Anterior cingulate cortex (tissue), 58 donors: Measurements from ENCODE around the gene EGR4.
"Not testable (repeated sequence)": the region's sequence is repeated elsewhere in the genome, so short reads cannot be mapped to it uniquely, and the experiment has no call there.

ENCODE experiments used
- DNase-seq, 58 donors: peaks; one replicate each; lab custom pipeline; 2025; lab: John Stamatoyannopoulos, UW

The EGR4 gene

DNA sequence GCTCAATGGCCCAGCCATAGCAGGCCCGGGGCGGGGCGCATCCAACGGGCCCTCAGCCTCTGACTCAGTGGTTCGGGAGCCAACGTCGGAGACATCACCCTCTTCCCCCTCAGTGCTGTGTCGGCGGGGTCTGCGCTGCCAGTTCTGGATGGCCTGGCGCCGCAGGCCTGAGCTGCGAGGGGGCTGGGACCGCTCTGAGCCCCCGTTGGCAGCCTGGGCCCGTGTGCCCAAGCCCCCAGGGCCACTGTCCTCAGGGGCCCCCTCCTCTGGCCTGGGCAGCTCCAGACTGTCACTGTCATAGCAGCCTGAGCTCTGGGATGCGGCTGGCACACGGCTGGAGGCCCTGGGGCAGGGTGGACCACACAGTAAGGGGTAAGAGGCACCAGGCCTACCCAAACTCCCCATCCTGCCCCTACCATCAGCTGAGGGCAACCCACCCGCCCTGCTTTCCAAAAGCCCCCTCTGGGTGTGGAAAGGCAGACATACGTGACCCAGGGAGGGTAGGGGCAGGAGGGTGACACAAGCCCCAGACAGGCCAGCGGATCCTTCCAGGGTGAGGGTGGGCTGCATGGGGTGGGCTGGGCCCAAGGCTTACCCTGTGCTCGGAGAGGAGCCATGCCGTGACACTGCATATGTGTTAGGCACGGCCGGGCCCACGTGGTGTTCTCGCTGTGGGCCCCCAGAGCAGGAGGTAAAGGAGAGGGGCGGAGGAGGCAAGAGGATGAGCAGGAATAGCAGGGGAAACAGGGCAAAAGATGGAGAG, 27.9 kb downstream of the EGR4 start:
- no peak for DNase-seq

DNA sequence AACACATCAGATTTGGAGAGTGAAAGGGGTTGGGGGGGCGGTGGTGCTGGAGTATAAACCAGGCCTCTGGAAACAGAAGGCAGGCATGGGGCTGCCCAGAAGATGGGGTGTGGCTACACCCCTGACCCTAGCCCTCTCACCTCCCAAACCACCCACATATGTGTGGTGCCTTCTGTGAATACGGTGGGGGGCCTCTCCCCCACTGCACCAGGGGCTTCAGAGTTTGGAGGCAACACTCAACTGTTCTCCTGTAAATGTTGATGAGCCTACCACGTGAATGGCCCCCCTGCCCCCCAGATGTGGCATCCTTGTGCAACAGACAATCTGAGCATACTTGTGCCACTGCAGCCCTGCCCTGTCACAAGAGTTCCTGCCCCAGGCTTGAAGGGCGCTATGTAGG, 28.6 kb downstream of the EGR4 start:
- DNase-seq = no peak

DNA sequence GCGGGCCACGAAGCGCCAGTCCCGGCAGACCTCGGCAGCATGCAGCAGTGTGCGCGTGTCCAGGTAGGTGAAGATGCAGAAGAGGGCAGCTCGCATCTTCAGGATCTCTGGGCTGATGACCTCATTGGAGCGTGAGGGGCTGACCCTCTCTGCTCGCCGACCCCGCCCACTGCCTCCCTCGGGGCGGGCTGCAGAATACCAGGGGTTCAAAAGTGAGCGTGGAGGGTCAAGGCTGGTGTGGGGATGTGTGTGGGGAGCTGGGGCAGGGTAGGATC, 29.1 kb downstream of the EGR4 start:
- DNase-seq = no peak

DNA sequence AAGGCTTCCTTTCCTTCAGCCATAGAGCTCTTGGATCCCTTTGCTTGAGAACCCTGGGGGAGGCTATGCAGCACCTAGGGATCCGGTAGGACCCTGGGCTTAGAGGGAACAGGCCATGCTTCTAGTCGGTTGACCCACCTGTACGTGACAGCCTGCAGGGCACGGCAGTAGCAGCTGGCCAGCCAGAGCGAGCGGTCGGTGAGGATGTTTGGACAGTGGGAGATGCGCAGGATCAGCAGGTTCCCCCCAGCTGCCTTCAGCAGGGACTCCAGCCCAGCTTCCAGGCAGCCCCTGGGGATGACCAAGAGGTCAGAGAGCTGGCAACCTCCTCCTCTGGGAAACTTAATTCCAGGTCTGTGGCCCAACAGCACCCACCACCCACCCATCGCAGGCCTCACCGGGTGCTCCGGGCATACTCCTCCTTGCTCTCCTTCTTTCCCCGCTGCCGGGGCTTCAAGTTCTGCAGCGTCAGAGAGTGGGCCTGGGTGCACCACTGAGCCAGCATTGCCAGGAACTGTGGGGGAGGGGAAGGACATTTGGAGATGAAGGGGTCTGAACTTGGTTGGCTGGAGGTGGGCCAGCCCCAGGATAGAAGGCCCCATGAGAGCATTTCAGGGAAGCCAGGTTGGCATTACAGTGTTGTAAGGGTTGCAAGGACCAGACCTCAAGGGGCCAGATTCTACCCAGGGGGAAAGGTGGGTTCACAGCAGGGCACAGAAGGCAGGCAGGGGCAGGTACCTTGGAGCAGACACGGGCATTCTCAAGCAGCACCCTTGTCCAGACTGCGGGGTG, 29.6 kb downstream of the EGR4 start:
- DNase-seq = no peak

DNA sequence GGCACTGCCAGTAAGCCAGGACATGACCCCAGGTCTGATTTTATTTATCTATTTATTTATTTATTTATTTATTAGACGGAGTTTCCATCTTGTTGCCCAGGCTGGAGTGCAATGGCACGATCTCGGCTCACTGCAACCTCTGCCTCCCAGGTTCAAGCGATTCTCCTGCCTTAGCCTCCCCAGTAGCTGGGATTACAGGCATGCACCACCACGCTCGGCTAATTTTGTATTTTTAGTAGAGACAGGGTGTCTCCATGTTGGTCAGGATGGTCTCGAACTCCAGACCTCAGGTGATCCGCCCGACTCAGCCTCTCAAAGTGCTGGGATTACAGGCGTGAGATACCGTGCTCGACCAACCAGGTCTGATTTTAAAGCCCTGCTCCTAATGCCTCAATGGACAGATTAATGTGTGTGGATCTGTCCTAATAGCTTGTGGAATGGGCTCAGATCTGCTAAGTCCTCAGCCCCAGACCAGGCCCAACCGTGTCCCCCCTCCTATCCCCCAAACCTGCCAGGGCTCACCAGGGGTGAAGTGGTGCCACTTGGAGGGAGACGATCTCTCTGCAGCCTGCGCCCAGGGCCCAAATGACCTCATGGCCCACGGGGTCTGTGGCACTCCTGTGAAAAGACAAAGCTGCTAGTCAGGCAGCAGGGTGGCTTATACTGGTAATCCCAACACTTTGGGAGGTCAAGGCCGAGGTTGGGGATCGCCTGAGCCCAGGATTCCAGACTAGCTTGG, 30.5 kb downstream of the EGR4 start:
- not testable (repeated sequence) for DNase-seq

DNA sequence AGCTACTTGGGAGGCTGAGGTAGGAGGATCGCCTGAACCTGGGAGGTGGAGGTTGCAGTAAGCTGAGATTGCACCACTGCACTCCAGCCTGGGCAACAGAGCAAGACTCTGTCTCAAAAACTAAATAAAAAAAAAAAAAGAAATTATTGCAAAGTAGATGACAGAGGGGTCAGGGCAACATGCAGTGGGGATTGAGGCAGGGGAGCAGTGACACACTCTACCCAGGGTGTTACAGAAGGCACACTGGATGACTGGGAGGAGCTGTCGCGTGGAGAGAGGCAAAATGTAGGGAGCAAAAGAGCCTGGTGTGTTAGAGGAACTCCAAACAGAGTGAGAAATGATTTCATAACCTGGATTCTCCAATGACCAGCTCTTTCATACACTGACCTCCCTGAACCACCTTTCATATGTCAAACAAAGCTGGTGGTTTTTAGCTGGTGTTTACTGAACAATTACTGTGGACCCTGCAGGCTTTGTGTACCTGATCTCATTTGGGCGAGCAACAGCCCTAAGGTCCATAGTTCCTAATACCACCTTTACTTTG, 31.2 kb downstream of the EGR4 start:
- DNase-seq = no peak

DNA sequence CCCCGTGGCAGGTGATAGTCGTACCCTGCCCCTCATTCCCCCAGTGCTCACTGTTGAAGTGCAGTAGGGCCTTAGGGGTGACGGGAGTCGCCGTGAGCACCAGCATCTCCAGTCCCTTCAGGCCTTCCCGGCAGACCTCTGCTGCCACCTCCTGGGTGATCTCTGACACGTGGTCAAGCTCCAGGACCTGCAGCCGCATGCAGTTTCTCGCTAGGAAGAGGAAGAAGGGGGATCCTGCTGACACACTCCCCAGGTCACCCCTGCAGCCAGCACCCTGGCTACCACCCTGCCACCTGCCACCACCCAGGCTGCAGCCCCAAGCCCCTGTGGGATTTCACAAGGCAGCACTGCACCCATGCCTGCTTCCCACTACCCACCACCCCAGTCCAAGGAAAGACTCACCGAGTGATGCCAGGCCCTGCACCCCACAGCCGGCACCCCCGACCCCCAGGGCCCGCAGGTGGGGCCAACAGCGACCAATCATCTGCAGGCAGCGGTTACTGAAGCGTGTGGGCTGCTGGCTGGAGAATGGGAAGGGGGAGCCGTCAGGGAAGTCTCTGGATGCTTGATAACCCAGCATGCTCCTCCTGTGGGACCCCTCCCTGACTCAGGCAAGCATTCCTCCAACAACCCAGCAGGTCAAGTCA, 32.9 kb downstream of the EGR4 start:
- DNase-seq = peak in 13 of 58 donors; percentile 6 to 51 (median 27)

DNA sequence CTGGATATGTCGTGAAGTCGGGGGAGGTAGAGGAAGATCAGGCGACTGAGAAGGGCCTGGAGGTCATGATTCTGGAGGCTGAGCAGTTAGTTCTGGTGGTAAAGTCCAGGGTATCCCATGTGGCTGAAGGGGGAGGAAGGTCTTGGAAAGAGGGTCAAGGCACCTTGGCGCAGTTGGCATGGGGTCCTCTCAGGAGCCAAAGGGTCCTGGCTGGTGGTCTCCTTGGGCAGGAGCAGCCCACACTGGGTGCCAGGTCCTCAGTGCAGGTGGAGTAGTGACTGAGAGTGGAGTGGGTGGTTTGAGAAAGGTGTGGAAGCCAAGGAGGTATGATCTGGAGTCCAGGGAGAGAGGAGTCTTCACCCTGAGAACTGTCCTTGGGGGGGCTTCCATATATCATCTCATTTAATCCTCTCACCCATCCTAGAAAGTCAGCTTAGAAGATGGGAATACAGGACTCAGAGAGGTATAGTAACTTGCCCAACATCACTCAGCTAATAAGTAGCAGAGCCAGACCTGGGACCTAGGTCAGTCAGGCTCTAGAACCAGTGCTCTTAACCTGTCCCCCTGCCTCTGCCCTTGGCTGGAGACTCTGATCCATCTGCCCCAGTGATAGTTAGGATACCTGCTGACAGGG, 33.5 kb downstream of the EGR4 start:
- no peak for DNase-seq

DNA sequence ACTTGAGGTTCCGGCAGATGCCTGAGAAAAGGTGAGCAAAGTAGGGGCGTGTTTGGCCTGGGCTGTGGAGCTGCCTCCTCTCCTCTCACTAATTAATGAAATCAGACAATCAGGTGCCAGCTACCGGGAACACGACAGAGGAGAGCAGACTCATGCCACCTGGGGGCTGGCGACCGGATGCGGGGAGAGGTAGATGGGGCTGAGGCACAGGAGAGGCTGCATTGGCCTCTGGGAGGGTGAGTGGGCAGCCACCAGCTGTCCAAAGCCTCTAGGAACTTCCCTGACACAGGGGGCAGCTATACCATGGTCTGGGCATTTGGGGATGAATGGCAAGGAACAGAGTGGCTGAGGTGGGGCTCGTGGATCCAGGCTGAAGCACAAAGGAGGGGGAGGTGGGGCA, 34.1 kb downstream of the EGR4 start:
- DNase-seq = no peak

DNA sequence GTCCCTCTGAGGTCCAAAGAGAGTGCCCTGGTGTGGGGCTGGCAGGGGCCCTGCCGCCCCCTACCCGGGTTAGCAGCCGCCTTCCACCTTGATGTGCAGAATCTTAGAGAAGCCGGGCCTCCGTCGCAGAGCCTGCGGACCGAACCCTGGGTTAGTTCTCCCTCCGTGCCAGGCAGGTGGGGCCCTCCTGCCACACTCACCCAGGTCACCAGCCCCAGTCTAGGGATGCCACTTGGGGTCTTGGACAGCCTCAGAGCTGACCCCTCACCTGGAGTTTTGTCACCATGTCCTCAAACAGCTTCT, 34.5 kb downstream of the EGR4 start:
- DNase-seq = no peak

DNA sequence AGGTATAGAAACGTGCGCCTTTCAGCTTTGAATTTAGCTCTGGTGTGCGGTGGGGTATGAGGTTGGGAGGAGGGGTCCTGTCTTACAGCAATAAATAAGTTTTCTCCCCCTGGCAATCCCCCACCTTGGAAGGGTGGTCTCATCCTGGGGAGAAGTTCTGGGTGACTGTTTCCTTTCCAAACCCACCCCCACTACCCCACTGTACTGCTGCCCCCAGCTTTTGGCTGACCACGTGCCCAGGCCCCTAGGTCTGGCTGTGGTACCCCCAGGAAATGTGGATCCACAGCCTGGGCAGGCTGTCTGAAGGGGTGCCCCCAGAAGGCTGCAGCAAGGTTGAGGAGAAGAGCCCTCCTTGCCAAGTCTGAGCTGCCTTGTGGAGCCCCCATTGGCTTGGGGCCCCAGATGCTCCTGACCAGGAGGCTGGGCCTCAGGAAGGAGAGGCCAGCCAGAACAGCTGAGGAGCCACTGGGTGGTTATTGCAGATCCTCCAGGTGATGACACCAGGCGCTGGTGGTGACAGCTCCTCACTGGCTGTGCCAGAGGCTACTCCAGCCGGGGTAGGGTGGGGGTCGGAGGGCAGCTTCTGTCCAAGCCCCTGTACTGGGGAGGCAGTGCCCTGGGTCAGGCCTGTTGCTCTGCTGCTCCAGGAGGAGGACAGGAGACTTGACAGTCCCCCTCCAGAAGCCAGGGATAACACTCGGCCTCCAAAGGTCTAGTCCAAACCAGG, 35.0 kb downstream of the EGR4 start:
- DNase-seq = no peak

DNA sequence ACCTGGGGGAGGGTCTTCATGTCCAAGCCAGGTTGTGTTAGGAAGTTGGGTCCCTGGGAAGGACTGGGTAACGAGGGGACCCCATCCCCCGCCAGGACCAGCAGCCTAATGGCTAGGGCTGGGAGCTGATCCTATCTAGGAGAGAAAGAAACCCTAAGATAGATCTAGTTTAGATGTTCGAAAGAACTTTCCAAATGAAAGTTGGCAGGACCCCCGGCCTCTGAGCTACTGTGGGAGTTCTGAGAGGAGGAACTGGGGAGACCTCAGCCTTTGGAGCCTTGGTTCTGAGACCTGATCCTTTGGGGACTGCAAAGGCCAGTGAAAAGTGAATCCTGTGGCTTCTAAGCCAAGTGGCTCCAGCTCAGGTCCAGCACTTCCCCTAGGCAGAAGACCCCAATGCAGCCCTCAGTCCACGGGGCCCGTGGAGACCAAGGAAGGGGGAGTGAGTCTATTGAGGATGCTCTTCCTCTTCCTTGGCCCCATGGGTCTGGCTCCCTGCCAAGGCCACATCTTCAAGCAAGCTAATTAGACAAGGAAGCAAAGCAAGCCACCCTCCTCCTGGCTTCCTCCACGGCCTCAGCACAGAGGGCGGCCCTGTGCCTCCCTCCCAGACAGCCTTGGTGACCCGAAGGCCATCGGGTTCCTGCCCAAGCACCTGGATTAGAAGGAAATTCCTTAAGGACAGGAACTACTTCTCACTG, 35.8 kb downstream of the EGR4 start:
- no peak for DNase-seq

DNA sequence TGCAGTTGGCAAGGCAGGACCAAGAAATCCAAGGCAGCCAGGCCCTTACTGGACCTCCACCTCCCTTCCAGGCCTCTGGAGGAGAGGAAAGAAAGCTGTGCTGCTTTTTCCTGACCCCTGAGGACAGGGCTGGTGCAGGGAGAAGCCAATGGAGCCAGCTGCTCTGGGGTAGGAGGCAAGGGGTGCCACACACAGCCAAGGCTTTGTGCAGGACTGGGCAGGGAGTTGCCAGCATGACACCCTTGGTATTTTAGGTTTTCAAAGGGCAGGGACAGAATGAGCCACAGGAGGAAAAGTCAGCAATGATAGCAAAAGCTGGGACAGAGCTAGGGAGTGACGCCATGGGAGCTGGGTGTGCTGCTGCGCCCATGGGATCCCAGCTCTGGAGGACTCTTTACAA, 36.3 kb downstream of the EGR4 start:
- DNase-seq = no peak

DNA sequence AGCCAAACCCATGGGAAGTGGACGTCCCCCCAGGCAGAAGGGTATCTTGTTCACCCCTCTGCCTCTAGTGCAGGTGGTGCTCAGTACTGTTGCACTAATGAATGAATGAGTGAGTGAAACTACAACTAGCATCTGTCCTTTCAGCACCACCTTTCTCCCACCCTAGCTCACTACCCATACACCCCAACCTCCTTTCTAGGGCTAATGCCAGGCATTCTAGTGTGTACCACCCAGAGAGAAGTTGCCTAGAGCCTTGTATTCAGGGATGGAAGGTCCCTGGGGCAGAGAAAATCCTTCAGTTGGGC, 36.8 kb downstream of the EGR4 start:
- no peak for DNase-seq

DNA sequence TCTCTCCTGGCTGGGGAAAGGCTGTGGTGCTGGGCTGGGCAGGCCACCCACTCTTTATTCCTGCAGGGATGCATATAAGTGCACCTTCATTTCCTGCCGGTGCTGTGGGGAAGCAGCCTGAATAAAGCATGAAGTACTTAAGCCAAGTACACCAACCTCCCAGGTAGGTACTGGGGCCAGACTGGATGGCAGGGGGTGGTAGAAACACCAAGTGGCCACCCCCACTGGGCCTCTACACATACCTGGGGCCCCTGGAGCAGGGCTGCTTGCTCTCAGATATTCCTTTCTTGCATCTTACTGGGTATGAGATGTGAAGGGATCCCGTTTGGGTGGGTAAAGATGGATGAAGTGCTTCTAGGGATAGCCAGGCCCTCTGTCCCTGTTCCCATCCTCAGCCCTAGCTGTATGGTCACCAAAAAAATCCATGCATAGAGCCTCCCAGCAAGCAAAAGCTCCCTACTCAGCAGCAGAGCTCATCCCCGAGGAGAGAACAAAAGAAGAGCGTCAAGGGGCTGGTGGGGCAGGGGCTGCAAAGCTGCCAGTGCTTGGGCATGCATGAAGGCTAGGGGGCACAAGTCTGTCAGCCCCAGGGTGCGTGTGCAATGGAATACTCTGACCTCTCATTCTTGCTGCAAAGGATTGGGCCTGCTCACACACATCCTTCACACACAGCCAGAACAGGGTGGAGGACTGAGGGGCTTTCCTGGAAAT, 37.3 kb downstream of the EGR4 start:
- DNase-seq = no peak

DNA sequence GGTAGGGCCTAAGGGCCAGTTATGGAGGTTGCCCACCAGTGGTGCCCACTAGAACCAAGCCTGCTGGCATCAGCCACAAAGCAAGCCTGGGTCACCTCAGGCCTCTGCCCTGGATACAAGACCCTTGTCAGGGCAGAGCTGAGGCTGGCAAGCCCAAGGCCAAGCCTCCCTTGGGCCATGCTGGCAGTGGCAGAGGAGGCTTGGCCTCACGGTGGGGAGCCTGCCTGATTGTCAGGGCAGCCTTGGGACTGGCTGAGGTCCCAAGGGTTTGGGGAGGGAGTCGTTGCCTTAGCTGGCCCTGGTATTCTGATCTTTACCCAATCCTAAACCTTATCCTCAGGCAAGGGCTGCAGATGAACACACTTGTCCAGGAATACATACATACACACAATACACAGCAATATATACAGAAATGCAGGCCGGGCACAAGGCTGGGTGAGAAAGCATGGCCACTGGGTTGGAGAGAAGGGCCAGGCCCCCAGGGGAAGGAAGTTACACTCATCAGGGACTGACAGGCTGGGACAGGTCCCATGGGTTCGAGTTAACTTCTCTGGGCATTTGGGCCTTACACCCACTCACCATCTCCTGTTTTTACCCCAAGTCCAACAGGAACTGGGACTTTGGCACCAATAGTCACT, 38.2 kb downstream of the EGR4 start:
- no peak for DNase-seq

DNA sequence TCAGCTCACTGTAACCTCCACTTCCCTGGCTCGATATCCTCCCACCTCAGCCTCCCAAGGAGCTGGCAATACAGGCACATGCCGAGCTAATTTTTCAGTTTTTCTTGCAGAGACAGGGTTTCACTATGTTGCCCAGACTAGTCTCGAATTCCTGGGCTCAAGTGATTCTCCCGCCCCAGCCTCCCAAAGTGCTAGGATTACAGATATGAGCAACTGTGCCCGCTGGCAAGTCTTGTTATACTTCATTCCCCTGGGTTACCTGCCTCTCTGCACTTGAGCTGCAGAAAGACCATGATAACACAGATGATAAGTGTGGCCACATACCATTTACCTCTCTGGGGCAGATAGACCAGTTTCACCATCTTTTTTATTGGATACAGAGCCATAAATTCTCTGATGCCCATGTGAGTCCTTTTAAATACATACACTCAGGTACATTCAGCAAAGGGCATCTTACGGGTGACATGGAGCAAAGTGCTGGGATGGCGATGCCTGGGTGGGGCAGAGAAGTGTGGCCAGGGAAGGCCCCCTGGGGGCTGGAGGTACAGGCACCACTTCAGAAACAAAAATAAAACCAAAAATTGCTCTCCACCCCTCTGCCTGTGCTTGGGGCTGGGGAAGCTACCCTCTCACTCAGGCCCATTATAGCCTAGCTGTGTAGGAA, 38.9 kb downstream of the EGR4 start:
- no peak for DNase-seq

DNA sequence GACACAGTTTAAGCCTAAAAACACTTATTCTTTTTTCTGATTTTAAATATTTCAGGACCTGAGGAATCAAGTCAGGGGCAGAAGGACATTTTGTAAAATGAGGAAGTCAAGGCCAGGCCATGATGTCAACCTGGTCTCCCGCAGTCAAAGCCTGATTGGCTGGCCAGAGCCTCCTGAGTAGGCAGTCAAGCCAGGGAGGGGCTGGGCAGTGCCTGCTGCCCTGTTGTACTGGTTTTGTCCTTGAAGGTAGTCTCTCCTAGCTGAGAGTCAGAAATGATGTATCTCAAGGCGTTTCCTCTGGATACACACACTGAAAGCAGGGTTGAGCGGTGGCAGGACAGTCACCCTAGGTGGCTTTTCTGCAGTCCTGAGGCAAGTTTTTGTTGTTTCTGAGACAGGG, 39.4 kb downstream of the EGR4 start:
- no peak for DNase-seq
